HCT116 (cell line): ENCODE data around the gene EIF2A. TPM values are rescaled to one million over a fixed set of nuclear protein-coding genes. Genes with fewer than 3 reads are reported as not detected.

Source experiments
- ATAC-seq: fragments of 200-7000 bp; cut with Tn5 transposase; 2 replicates; pipeline ENCODE4 v1.9.1; 2020; ENCODE audit warnings: mild to moderate bottlenecking, moderate library complexity
- BruUV-seq: library from RNA; stranded (reverse); fragments of 400-500 nt; replicated peaks from 2 replicates; lab custom pipeline; 2021; lab: Mats Ljungman, UMichigan
- CTCF ChIA-PET: fragments of 300-600 bp; sonication (Branson Sonifier 250); formaldehyde crosslinking; loops from one replicate; lab custom pipeline; 2021; ENCODE audit warnings: antibody characterized with exemption; lab: Charles Lee
- POLR2A ChIA-PET: fragments of 300-600, 350-600 bp; sonication (Branson Sonifier 250); formaldehyde crosslinking; loops from one replicate; lab custom pipeline; 2021; ENCODE audit warnings: antibody characterized with exemption; lab: Charles Lee
- RAD21 ChIA-PET, 2 experiments: fragments of 300-600 bp; sonication (Branson Sonifier 250); formaldehyde crosslinking; loops; one replicate each; lab custom pipeline; 2023; ENCODE audit warnings: low total read pairs in 2 of 2; ENCODE audit not compliant: uncharacterized antibody in 2 of 2, unreplicated experiment in 2 of 2, low non-redundant PET in 1 of 2; lab: Charles Lee
- DNase-seq: peaks from one replicate; pipeline ENCODE4 v3.0.0-alpha.2; 2010; ENCODE audit warnings: low read depth, low spot score
- H2AFZ ChIP-seq: fragments of 200-600 bp; shearing (Covaris generic), sonication (generic); 2 replicates; pipeline ENCODE4 v1.6.1; 2017; ENCODE audit warnings: low read depth, mixed run types, mixed read lengths, antibody characterized with exemption, low read length; ENCODE audit not compliant: poor library complexity, severe bottlenecking
- H3K27ac ChIP-seq: 2 replicates; pipeline ENCODE4 v1.5.1; 2012; ENCODE audit warnings: low read depth, low read length
- H3K27me3 ChIP-seq: fragments of 200-600 bp; sonication (generic); 2 replicates; pipeline ENCODE4 v1.6.1; 2016; ENCODE audit warnings: mixed run types, low read length, mixed read lengths; ENCODE audit not compliant: insufficient read depth
- H3K36me3 ChIP-seq, 2 experiments: fragments of 200-500 bp in 1 of 2; fragments of 200-600 bp in 1 of 2; sonication (Bioruptor generic) in 1 of 2; sonication (generic) in 1 of 2; 2 replicates each; pipeline versions ENCODE4 v1.5.1 to v1.6.1; 2014 to 2016; ENCODE audit warnings: low read length in 2 of 2, inconsistent platforms in 1 of 2, mixed read lengths in 1 of 2, mixed run types in 1 of 2; ENCODE audit not compliant: insufficient read depth in 2 of 2, control insufficient read depth in 1 of 2
- H3K4me1 ChIP-seq, 2 experiments: fragments of 200-600 bp in 1 of 2; sonication (generic) in 1 of 2; 2 replicates each; pipeline versions ENCODE4 v1.5.1 to v1.6.1; 2012 to 2017; ENCODE audit warnings: low read length in 2 of 2, inconsistent platforms in 1 of 2, mild to moderate bottlenecking in 1 of 2, mixed read lengths in 1 of 2, mixed run types in 1 of 2, moderate library complexity in 1 of 2; ENCODE audit not compliant: insufficient read depth in 2 of 2, control insufficient read depth in 1 of 2
- H3K4me2 ChIP-seq: fragments of 200-600 bp; sonication (generic); 2 replicates; pipeline ENCODE4 v1.6.1; 2017; ENCODE audit warnings: mixed run types, low read length, mixed read lengths
- H3K4me3 ChIP-seq, 2 experiments: fragments of 200-600 bp in 1 of 2; sonication (generic) in 1 of 2; replicated peaks in 1 of 2; 2 replicates each; pipeline ENCODE4 v1.5.1; 2011 to 2016; ENCODE audit warnings: low read length in 2 of 2, control low read depth in 1 of 2, low read depth in 1 of 2, mild to moderate bottlenecking in 1 of 2, mixed read lengths in 1 of 2, mixed run types in 1 of 2
- H3K79me2 ChIP-seq: fragments of 200-600 bp; sonication (generic); 2 replicates; pipeline ENCODE4 v1.6.1; 2017; ENCODE audit warnings: mild to moderate bottlenecking, mixed run types, low read length, moderate library complexity, mixed read lengths; ENCODE audit not compliant: insufficient read depth
- H3K9ac ChIP-seq: fragments of 200-600 bp; sonication (generic); 2 replicates; pipeline ENCODE4 v1.6.1; 2016; ENCODE audit warnings: low read length, mixed read lengths
- H3K9me2 ChIP-seq: fragments of 200-600 bp; sonication (generic), shearing (Covaris generic); 2 replicates; pipeline ENCODE4 v1.6.1; 2017; ENCODE audit warnings: mixed run types, mild to moderate bottlenecking, moderate library complexity; ENCODE audit not compliant: insufficient read depth
- H3K9me3 ChIP-seq, 2 experiments: fragments of 200-500 bp in 1 of 2; fragments of 200-600 bp in 1 of 2; sonication (Bioruptor generic) in 1 of 2; sonication (generic) in 1 of 2; 2 replicates each; pipeline ENCODE4 v1.6.1; 2014 to 2017; ENCODE audit warnings: low read length in 2 of 2, mixed read lengths in 2 of 2, inconsistent platforms in 1 of 2, low read depth in 1 of 2, mild to moderate bottlenecking in 1 of 2, mixed run types in 1 of 2, moderate library complexity in 1 of 2; ENCODE audit not compliant: control insufficient read depth in 1 of 2, insufficient read depth in 1 of 2
- H4K20me1 ChIP-seq: fragments of 200-600 bp; sonication (generic), shearing (Covaris generic); 2 replicates; pipeline ENCODE4 v1.6.1; 2017; ENCODE audit warnings: mixed run types, mild to moderate bottlenecking, moderate library complexity; ENCODE audit not compliant: insufficient read depth
- CBX3 ChIP-seq: IDR thresholded peaks from 2 replicates; pipeline ENCODE4 v1.6.1; 2012; ENCODE audit warnings: low read depth
- EGR1 ChIP-seq: IDR thresholded peaks from 2 replicates; pipeline ENCODE4 v1.6.1; 2012; ENCODE audit warnings: low read depth
- ELF1 ChIP-seq: IDR thresholded peaks from 2 replicates; pipeline ENCODE4 v1.6.1; 2012; ENCODE audit warnings: low read depth, borderline replicate concordance
- EZH2 ChIP-seq: fragments of 200-600 bp; sonication (generic); IDR thresholded peaks from 2 replicates; pipeline ENCODE4 v1.6.1; 2017; ENCODE audit warnings: antibody characterized with exemption, mixed run types
- EZH2phosphoT487 ChIP-seq: fragments of 200-600 bp; IDR thresholded peaks from 2 replicates; pipeline ENCODE4 v1.6.1; 2018; ENCODE audit warnings: antibody characterized with exemption, borderline replicate concordance
- JUND ChIP-seq: IDR thresholded peaks from 2 replicates; pipeline ENCODE4 v1.6.1; 2012
- POLR2A ChIP-seq: IDR thresholded peaks from 2 replicates; pipeline ENCODE4 v1.7.0; 2011; ENCODE audit warnings: borderline replicate concordance; ENCODE audit not compliant: insufficient read depth, insufficient read length; ENCODE audit errors: extremely low read depth
- SIN3A ChIP-seq: IDR thresholded peaks from 2 replicates; pipeline ENCODE4 v1.6.1; 2012; ENCODE audit warnings: low read depth
- SRF ChIP-seq: IDR thresholded peaks from 2 replicates; pipeline ENCODE4 v1.6.1; 2012; ENCODE audit warnings: low read depth
- TCF7L2 ChIP-seq: IDR thresholded peaks from 2 replicates; pipeline ENCODE4 v1.7.0; 2011; ENCODE audit warnings: borderline replicate concordance, inconsistent platforms; ENCODE audit not compliant: insufficient read depth, insufficient read length; ENCODE audit errors: extremely low read depth
- ZFX ChIP-seq: fragments of 450-650 bp; IDR thresholded peaks from 2 replicates; pipeline ENCODE4 v1.6.1; 2017
- ZNF274 ChIP-seq: fragments of 200-500 bp; sonication (Bioruptor generic); IDR thresholded peaks from 2 replicates; pipeline ENCODE4 v1.6.1; 2014; ENCODE audit warnings: mild to moderate bottlenecking, low read depth, low read length, inconsistent platforms
- intact Hi-C: fragments of 100-400 bp; cut with micrococcal nuclease; formaldehyde crosslinking; loops from 2 replicates; pipeline ENCODE4 v1.10.0; 2022
- total RNA-seq: library from RNA; stranded (reverse); gene quantifications from one replicate; pipeline ENCODE4 v1.2.1, GENCODE V29; 2021; ENCODE audit not compliant: unreplicated experiment
- TF ChIP-seq, protein P1 (sequence below): IDR thresholded peaks from 2 replicates; pipeline ENCODE4 v1.6.1; 2012; ENCODE audit warnings: low read depth
- TF ChIP-seq, protein P2 (sequence below): IDR thresholded peaks from 2 replicates; pipeline ENCODE4 v1.6.1; 2011; ENCODE audit warnings: mild to moderate bottlenecking, low read length, moderate library complexity; ENCODE audit not compliant: insufficient replicate concordance; ENCODE audit errors: extremely low read depth
- TF ChIP-seq, protein P3 (sequence below): IDR thresholded peaks from 2 replicates; pipeline ENCODE4 v1.6.1; 2012

The EIF2A gene
- total RNA-seq, 1 experiment from 2014 or later, result 126 TPM

DNA sequence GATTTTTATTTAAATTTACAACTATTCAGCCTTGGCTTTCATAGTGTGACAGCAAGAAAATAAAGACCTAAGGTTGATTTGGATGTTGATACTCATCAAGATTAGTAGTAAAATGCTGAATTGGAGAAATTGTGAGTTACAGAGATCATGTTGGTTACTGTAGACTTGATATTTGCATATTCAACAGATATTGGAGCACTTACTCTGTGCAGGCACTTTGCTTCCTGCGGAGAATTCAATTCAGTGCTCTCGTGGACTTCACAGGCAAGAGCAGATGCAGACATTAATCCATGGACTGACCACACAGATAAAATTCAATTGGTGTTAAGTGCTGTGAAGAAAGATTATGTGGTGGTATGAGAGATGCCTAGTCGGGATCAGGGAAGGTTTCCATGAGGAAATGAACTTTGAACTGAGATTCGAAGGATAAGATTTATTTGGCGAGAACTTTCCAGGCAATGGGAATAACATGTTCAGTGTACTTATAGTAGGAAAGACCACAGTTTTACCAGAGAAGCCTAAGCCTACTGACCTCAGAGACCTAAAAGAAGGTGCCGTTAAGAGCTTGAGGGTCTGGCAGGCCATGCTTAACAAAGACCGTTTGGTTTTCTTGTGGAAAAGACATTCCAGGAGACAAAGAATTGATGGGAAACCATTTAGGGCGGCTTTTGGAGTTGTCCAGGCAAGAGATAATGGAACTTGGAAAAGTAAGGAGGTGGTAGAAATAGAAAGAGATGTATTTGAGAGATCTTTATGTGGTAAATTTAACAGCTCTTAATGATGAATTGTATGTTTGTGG, 60.9 kb downstream of the EIF2A start (continued):
- TF ChIP-seq, protein P1, sequence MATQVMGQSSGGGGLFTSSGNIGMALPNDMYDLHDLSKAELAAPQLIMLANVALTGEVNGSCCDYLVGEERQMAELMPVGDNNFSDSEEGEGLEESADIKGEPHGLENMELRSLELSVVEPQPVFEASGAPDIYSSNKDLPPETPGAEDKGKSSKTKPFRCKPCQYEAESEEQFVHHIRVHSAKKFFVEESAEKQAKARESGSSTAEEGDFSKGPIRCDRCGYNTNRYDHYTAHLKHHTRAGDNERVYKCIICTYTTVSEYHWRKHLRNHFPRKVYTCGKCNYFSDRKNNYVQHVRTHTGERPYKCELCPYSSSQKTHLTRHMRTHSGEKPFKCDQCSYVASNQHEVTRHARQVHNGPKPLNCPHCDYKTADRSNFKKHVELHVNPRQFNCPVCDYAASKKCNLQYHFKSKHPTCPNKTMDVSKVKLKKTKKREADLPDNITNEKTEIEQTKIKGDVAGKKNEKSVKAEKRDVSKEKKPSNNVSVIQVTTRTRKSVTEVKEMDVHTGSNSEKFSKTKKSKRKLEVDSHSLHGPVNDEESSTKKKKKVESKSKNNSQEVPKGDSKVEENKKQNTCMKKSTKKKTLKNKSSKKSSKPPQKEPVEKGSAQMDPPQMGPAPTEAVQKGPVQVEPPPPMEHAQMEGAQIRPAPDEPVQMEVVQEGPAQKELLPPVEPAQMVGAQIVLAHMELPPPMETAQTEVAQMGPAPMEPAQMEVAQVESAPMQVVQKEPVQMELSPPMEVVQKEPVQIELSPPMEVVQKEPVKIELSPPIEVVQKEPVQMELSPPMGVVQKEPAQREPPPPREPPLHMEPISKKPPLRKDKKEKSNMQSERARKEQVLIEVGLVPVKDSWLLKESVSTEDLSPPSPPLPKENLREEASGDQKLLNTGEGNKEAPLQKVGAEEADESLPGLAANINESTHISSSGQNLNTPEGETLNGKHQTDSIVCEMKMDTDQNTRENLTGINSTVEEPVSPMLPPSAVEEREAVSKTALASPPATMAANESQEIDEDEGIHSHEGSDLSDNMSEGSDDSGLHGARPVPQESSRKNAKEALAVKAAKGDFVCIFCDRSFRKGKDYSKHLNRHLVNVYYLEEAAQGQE, result no peak
- TF ChIP-seq EGR1 (no peak), ELF1 (no peak), CBX3 (no peak), POLR2A (no peak), ZNF274 (no peak), TCF7L2 (no peak)
- TF ChIP-seq, all 23 proteins: peak for 0

DNA sequence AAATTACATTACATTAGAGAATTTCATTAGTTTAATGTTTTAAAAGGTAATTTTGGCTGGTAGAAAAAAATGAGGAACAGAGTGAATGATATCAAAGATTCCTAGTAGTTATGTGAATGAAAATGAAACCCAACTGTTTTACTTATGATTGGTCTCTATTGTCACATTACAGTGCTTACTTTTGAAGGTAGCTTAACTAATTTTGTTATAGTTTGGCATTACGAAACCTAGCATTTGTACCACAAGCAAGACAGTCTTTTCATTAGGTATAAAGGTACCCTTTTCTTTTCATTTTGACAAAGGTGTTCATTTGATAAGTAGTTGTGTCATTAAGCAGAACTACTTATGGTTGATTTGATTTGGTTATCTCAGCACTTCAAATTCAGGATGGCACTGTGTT, 63.4 kb downstream of the EIF2A start:
- H4K20me1 ChIP-seq, result peaks cover 10% of the 10 kb centered on the region; the same call in 1 of the 2 replicates
- CTCF ChIA-PET, result no interaction called here
- ATAC-seq, result no peak
- TF ChIP-seq EZH2 (no peak), EZH2phosphoT487 (no peak), SIN3A (no peak), ZFX (no peak), EGR1 (no peak), JUND (no peak), SRF (no peak), POLR2A (no peak), CBX3 (no peak)
- TF ChIP-seq, protein P1, result no peak
- TF ChIP-seq, protein P2, sequence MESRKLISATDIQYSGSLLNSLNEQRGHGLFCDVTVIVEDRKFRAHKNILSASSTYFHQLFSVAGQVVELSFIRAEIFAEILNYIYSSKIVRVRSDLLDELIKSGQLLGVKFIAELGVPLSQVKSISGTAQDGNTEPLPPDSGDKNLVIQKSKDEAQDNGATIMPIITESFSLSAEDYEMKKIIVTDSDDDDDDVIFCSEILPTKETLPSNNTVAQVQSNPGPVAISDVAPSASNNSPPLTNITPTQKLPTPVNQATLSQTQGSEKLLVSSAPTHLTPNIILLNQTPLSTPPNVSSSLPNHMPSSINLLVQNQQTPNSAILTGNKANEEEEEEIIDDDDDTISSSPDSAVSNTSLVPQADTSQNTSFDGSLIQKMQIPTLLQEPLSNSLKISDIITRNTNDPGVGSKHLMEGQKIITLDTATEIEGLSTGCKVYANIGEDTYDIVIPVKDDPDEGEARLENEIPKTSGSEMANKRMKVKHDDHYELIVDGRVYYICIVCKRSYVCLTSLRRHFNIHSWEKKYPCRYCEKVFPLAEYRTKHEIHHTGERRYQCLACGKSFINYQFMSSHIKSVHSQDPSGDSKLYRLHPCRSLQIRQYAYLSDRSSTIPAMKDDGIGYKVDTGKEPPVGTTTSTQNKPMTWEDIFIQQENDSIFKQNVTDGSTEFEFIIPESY, result no peak
- TF ChIP-seq, protein P3, sequence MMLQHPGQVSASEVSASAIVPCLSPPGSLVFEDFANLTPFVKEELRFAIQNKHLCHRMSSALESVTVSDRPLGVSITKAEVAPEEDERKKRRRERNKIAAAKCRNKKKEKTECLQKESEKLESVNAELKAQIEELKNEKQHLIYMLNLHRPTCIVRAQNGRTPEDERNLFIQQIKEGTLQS, result no peak

More for the DNA sequence above, 63.4 kb downstream of the EIF2A start:
- intact Hi-C loops, result no loop called here
- Histone ChIP-seq H3K4me1 (no peaks in the 10 kb centered on the region), H3K9me3 (no peaks in the 10 kb centered on the region), H3K36me3 (0 out of 4 replicates have a peak, but pooled peaks cover 0 to 5% of the 10 kb centered on the region in 2 experiments), H3K4me3 (no peak overlapping the region), H3K27me3 (no peaks in the 10 kb centered on the region), H3K9ac (no peak overlapping the region), H3K27ac (no peak overlapping the region), H3K9me2 (no peaks in the 10 kb centered on the region), H3K4me2 (no peak overlapping the region), H3K79me2 (peaks cover 96% of the 10 kb centered on the region), H2AFZ (no peak overlapping the region)
- RAD21 ChIA-PET, result no interaction called here
- no peak for DNase-seq
- no TSS peak for BruUV-seq
- POLR2A ChIA-PET, result no interaction called here
